Activated CD4-positive, alpha-beta T cell treated with anti-CD3 and anti-CD28 coated beads, Interleukin-2, Interleukin-6, amounts not matched to agents 100 ng/mL and 50 ng/mL, durations not matched to agents 16 hours and 8 hours (primary cell): ENCODE results near the gene CD83.
A peak's percentile ranks its signal among the peaks of the same experiment; 100 is the strongest.
"Not testable (repeated sequence)": the region's sequence is repeated elsewhere in the genome, so short reads cannot be mapped to it uniquely, and the experiment has no call there.

ENCODE experiments used
- DNase-seq: peaks from one replicate; pipeline ENCODE4 v3.0.0-alpha.2; 2020

The CD83 gene

GRCh38 chr6:14117158-14118090 lies at the start of gene CD83:
Gene CD83, plus strand, starts transcription at chr6:14117772. Its CDS starts 40 bp downstream, at chr6:14117812.
- peak; percentile 86 for DNase-seq

- peak; percentile 36 for DNase-seq
Measured at GRCh38 chr6:14068133-14068532, 49.4 kb upstream of the CD83 start.

- no peak for DNase-seq
Measured at GRCh38 chr6:14068623-14069022, 48.9 kb upstream of the CD83 start.

GRCh38 chr6:14070457-14070856 lies 47.1 kb upstream of the CD83 start:
- DNase-seq, result no peak

- peak; percentile 65 for DNase-seq
Measured at GRCh38 chr6:14072084-14072483, 45.5 kb upstream of the CD83 start.

- not testable (repeated sequence) for DNase-seq
Measured at GRCh38 chr6:14073561-14074354, 43.8 kb upstream of the CD83 start.

- DNase-seq, result no peak
Measured at GRCh38 chr6:14074476-14075094, 43.0 kb upstream of the CD83 start.

- DNase-seq, result peak; percentile 70
Measured at GRCh38 chr6:14075095-14075503, 42.5 kb upstream of the CD83 start.

- DNase-seq, result no peak
Measured at GRCh38 chr6:14077193-14077867, 40.2 kb upstream of the CD83 start.

GRCh38 chr6:14079433-14079832 lies 38.1 kb upstream of the CD83 start:
- DNase-seq, result peak; percentile 30

- no peak for DNase-seq
Measured at GRCh38 chr6:14079971-14080370, 37.6 kb upstream of the CD83 start.

GRCh38 chr6:14081126-14081525 lies 36.4 kb upstream of the CD83 start:
- DNase-seq, result no peak

- DNase-seq, result no peak
Measured at GRCh38 chr6:14082771-14083170, 34.8 kb upstream of the CD83 start.

GRCh38 chr6:14083262-14083661 lies 34.3 kb upstream of the CD83 start:
- DNase-seq, result no peak

- no peak for DNase-seq
Measured at GRCh38 chr6:14083751-14084150, 33.8 kb upstream of the CD83 start.

GRCh38 chr6:14084388-14084787 lies 33.2 kb upstream of the CD83 start:
- DNase-seq, result no peak

- no peak for DNase-seq
Measured at GRCh38 chr6:14085176-14085787, 32.3 kb upstream of the CD83 start.

GRCh38 chr6:14086701-14087100 lies 30.9 kb upstream of the CD83 start:
- no peak for DNase-seq

GRCh38 chr6:14088600-14089192 lies 28.9 kb upstream of the CD83 start:
- no peak for DNase-seq

GRCh38 chr6:14089224-14089623 lies 28.3 kb upstream of the CD83 start:
- no peak for DNase-seq

- no peak for DNase-seq
Measured at GRCh38 chr6:14091339-14091978, 26.1 kb upstream of the CD83 start.
